ENCODE data around the gene CCDC154.
"Not testable (repeated sequence)": the region's sequence is repeated elsewhere in the genome, so short reads cannot be mapped to it uniquely, and the experiment has no call there.

CCDC154 gene

DNA sequence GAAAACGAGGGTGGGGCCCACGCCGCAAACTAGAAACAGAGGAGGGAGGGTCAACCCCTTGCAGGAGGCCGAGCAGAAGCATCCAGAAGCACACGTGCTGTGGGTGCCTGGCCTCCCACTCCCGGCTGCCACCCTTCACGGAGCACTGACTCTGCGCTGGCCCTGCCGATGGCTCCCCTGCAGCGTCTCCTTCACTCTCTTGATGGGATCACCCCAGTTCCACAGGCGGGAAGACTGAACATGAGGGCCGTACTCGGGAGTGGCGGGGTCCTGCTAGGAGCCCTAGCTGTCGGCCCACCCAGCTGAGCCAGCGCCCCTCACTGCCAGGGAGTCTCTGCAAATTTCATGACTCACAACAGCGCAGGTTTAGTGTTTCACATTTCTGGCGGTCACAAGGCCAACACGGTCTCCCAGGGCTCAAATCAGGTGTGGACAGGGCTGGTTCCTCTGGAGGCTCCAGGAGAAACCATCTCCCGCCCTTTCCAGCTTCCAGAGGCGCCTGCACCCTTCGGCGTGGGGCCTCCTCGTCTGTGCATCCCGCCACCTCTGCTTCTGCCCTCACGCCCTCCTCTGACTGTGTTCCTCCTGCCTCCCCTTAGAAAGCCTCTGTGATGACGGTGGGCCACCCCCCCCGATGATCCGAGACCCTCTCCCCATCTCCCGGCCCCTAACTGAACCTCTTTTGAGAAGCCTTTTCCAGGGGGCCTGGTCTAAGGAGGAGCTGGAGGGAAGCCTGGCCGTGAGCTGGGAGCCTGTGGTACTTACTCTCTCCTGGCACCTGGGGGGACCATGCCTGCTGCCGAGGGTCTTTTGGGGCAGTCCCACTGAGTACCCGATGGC, 42.4 kb upstream of the CCDC154 start:
- TF ChIP-seq, protein P1, sequence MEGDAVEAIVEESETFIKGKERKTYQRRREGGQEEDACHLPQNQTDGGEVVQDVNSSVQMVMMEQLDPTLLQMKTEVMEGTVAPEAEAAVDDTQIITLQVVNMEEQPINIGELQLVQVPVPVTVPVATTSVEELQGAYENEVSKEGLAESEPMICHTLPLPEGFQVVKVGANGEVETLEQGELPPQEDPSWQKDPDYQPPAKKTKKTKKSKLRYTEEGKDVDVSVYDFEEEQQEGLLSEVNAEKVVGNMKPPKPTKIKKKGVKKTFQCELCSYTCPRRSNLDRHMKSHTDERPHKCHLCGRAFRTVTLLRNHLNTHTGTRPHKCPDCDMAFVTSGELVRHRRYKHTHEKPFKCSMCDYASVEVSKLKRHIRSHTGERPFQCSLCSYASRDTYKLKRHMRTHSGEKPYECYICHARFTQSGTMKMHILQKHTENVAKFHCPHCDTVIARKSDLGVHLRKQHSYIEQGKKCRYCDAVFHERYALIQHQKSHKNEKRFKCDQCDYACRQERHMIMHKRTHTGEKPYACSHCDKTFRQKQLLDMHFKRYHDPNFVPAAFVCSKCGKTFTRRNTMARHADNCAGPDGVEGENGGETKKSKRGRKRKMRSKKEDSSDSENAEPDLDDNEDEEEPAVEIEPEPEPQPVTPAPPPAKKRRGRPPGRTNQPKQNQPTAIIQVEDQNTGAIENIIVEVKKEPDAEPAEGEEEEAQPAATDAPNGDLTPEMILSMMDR (IDR thresholded peaks at IDR 0.05; ENCODE audit: low read depth, low read length, missing control alignments) = no peak
- H3K36me3 ChIP-seq (replicated peaks) = no peaks in the 10 kb centered on the region
- no peak for DNase-seq
- no peak overlapping the region for H3K27ac ChIP-seq
- no peak overlapping the region for H3K4me3 ChIP-seq (ENCODE audit: low read depth, low read length)
- no peaks in the 10 kb centered on the region for H3K27me3 ChIP-seq (replicated peaks)
- in situ Hi-C loops (cut with HindIII; ENCODE audit: low pct_ligation_motif_present, low sequenced_read_pairs) = no loop called here

DNA sequence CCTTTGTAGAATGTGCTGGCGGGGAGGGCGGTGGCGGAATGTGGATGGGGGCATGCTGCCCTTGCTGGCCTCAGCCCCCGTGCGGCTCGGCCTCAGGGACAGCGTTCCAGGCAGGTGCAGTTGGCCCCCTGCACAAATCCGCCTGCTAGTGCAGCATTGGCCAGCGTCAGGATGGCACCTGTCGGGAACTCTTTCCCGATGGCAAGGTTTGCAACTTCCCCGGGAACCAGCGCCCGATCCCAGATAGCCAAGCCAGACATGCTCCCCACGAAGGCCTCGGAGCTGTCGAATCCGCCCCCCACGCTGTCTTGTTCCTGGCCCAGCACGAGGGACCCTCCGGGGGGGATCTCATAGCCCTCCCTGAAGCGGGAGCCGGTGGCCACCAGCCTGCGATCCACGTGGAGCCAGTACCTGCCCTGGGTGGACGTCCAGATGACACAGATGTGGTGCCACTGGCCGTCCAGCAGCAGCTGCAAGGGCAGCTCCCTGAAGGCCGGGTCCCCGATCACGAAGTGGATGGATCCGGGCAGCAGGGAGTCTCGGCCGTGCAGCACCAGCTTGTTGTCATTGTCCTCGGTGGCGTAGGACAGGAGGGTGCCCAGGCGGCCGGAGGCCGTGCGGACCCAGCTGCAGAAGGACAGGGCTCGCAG, 41.6 kb upstream of the CCDC154 start:
- H3K27ac ChIP-seq = no peak overlapping the region
- H3K36me3 ChIP-seq (replicated peaks) = no peaks in the 10 kb centered on the region
- no peak for DNase-seq
- TF ChIP-seq, protein P1 (IDR thresholded peaks at IDR 0.05; ENCODE audit: low read depth, low read length, missing control alignments) = no peak
- H3K4me3 ChIP-seq (ENCODE audit: low read depth, low read length) = no peak overlapping the region
- H3K27me3 ChIP-seq (replicated peaks) = no peaks in the 10 kb centered on the region
- in situ Hi-C loops (cut with HindIII; ENCODE audit: low pct_ligation_motif_present, low sequenced_read_pairs) = no loop called here

DNA sequence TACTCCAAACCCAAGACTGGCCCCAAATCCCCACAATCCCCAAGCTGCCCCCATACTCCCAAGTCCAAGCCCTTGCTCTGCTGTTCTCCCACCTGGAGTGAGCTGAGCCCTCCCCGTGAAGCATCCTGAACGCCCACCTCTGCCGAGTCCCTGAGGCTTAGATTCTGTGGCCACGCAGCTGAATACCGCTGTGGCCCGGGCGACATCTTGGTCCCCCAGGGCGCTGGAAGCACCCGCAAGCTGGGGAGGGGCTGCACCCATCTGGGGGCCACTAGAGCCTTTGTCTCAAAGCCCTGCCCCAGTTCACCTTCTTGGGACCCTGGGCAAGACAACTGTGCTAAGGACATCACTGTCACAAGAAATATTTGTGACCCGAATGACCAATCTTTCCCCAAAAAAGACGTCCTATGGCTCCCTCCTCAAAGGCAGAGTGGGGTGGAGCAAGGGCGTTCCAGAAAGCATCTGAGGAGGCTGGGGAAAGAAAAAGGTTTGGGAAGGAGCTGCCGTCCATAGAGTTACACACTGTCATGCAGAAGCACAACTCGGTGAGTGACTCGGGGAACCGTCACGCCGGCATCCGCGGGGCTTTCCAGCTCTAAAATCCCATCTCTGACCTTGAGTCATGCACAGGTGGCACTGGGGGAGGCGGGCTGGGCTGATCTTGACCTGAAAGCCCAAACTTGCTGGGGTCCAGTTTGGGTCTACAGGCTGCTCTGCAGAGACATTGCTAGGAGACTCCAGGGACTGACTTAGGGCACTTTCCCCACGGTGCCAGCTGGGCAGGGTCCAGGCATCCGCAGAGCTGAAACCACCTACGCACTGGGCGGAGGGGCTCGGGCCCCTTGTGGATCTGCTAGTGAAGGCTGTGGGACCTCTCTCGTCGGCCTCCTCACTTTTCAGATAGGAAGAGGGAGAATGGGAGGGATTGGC, 37.8 kb upstream of the CCDC154 start:
- no peak for DNase-seq
- TF ChIP-seq, protein P1 (IDR thresholded peaks at IDR 0.05; ENCODE audit: low read depth, low read length, missing control alignments) = no peak
- H3K36me3 ChIP-seq (replicated peaks) = no peaks in the 10 kb centered on the region
- in situ Hi-C loops (cut with HindIII; ENCODE audit: low pct_ligation_motif_present, low sequenced_read_pairs) = no loop called here
- no peak overlapping the region for H3K4me3 ChIP-seq (ENCODE audit: low read depth, low read length)
- no peaks in the 10 kb centered on the region for H3K27me3 ChIP-seq (replicated peaks)
- no peak overlapping the region for H3K27ac ChIP-seq

DNA sequence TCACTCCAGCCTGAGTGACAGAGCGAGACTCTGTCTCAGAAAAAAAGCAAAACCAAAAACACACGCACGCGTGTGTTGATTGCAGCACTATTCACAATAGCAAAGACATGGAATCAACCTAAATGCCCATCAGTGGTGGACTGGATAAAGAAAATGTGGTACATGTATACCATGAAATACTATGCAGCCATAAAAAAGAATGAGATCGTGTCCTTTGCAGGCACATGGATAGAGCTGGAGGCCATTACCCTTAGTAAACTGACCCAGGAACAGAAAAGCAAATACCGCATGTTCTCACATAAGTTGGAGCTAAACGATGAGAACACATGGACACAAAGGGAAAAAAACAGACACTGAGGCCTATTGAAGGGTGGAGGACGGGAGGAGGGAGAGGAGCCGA, 34.6 kb upstream of the CCDC154 start:
- H3K4me3 ChIP-seq (ENCODE audit: low read depth, low read length); H3K27me3 ChIP-seq (replicated peaks); H3K36me3 ChIP-seq (replicated peaks); DNase-seq; in situ Hi-C loops (cut with HindIII; ENCODE audit: low pct_ligation_motif_present, low sequenced_read_pairs); H3K27ac ChIP-seq: not testable (repeated sequence)

DNA sequence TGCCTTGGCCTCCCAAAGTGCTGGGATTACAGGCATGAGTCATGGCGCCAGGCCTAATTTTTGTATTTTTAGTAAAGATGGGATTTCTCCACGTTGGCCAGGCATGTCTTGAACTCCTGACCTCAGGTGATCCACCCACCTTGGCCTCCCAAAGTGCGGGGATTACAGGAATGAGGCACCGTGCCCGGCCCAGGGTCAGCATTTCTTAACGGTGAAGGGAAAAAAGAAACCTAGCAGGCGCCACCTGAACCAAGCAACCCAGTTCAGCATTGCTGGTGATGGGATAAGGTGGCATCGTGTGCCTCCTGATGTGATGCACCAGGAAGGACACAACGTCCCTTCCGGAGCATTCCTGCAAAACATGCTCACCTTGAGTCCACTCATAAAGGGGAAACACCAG, 32.7 kb upstream of the CCDC154 start:
- TF ChIP-seq, protein P1 (IDR thresholded peaks at IDR 0.05; ENCODE audit: low read depth, low read length, missing control alignments) = no peak
- DNase-seq = no peak
- no peaks in the 10 kb centered on the region for H3K36me3 ChIP-seq (replicated peaks)
- in situ Hi-C loops (cut with HindIII; ENCODE audit: low pct_ligation_motif_present, low sequenced_read_pairs) = no loop called here
- no peak overlapping the region for H3K4me3 ChIP-seq (ENCODE audit: low read depth, low read length)
- H3K27ac ChIP-seq = no peak overlapping the region
- no peaks in the 10 kb centered on the region for H3K27me3 ChIP-seq (replicated peaks)
